ENCODE results near the gene CCBE1.

DNA sequence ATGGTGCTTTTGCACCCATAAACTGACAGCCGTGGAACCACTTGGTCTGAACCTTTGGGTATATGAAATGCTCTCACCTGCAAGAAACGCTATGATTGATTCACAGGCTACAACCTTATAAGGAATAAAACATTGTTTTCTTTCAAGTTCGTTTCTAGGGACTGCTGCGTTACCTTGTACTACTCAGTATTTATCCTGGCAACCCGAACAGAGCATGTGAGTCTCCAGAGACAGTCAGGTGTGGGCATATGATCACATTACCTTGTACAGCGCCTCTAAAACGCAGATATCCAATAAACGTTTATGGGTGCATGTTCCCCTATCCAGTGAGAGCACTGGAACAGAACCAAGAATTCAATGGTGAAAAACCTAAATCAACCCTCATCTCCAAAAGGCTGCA lies 1.7 kb downstream of the CCBE1 start:
- TF ChIP-seq YY1 (IDR thresholded peaks at IDR 0.05; ENCODE audit: insufficient read depth, insufficient read length) (no peak), SUZ12 (IDR thresholded peaks at IDR 0.05; ENCODE audit: extremely low read depth, insufficient read depth, insufficient read length) (no peak)

Data from NT2/D1 (cell line).